CD4-positive, alpha-beta T cell (primary cell): ENCODE data around the gene PLEKHA5. TPM values are rescaled to one million over a fixed set of nuclear protein-coding genes. Genes with fewer than 3 reads are reported as not detected.

ENCODE experiments used
- ATAC-seq: fragments of 200-7000 bp; cut with Tn5 transposase; one replicate; pipeline ENCODE4 v1.10.0; 2022; ENCODE audit warnings: mild to moderate bottlenecking; ENCODE audit not compliant: poor library complexity
- CTCF ChIA-PET: fragments of 350-600 bp; sonication (Branson Sonifier 250); formaldehyde crosslinking; loops from one replicate; lab custom pipeline; 2021; ENCODE audit warnings: antibody characterized with exemption, inconsistent platforms; lab: Charles Lee
- POLR2A ChIA-PET: fragments of 350-600 bp; sonication (Branson Sonifier 250); formaldehyde crosslinking; loops from one replicate; lab custom pipeline; 2021; ENCODE audit warnings: antibody characterized with exemption, inconsistent platforms; lab: Charles Lee
- DNase-seq, 14 experiments: peaks; one replicate each; pipeline ENCODE4 v3.0.0-alpha.2; 2013 to 2020; ENCODE audit warnings: mixed read lengths in 2 of 14
- H3K27ac ChIP-seq, 2 donors: one replicate each; pipeline versions ENCODE4 v1.5.1 to v1.7.0; 2013; ENCODE audit warnings: low read length in 2 of 2, low read depth in 1 of 2, mild to moderate bottlenecking in 1 of 2
- H3K27me3 ChIP-seq, 2 experiments: 1 replicate in 1 of 2; 2 replicates in 1 of 2; pipeline versions ENCODE4 v1.6.1 to v1.7.0; 2013; ENCODE audit warnings: low read length in 2 of 2, control low read depth in 1 of 2, mild to moderate bottlenecking in 1 of 2, moderate library complexity in 1 of 2; ENCODE audit not compliant: insufficient read depth in 2 of 2, control insufficient read depth in 1 of 2
- H3K36me3 ChIP-seq: one replicate; pipeline ENCODE4 v1.6.1; 2013; ENCODE audit warnings: low read length, control low read depth; ENCODE audit not compliant: insufficient read depth
- H3K4me1 ChIP-seq: one replicate; pipeline ENCODE4 v1.6.1; 2013; ENCODE audit warnings: low read length, control low read depth; ENCODE audit not compliant: insufficient read depth
- H3K4me3 ChIP-seq: one replicate; pipeline ENCODE4 v1.5.1; 2013; ENCODE audit warnings: mild to moderate bottlenecking, low read length, moderate library complexity
- H3K9me3 ChIP-seq, 2 experiments: 1 replicate in 1 of 2; 2 replicates in 1 of 2; pipeline versions ENCODE4 v1.6.1 to v1.7.0; 2013; ENCODE audit warnings: low read length in 2 of 2, mild to moderate bottlenecking in 2 of 2, control low read depth in 1 of 2, moderate library complexity in 1 of 2; ENCODE audit not compliant: control insufficient read depth in 1 of 2, insufficient read depth in 1 of 2
- H3K27ac Mint-ChIP-seq: one replicate; pipeline ENCODE4 v1.8.0; 2020; ENCODE audit warnings: mixed read lengths
- H3K27me3 Mint-ChIP-seq: one replicate; pipeline ENCODE4 v1.8.0; 2021; ENCODE audit warnings: mixed read lengths
- H3K36me3 Mint-ChIP-seq: one replicate; pipeline ENCODE4 v1.8.0; 2021; ENCODE audit warnings: low read depth, mixed read lengths
- H3K4me1 Mint-ChIP-seq: one replicate; pipeline ENCODE4 v1.8.0; 2021; ENCODE audit warnings: low read depth, mixed read lengths
- H3K4me3 Mint-ChIP-seq: one replicate; pipeline ENCODE4 v1.8.0; 2020; ENCODE audit warnings: mild to moderate bottlenecking, mixed read lengths
- H3K9me3 Mint-ChIP-seq: one replicate; pipeline ENCODE4 v1.8.0; 2020; ENCODE audit warnings: mixed read lengths
- CTCF ChIP-seq: fragments of 200-600 bp; IDR thresholded peaks from one replicate; pipeline ENCODE4 v1.8.0; 2022; ENCODE audit warnings: antibody characterized with exemption, mild to moderate bottlenecking
- intact Hi-C, 2 experiments: fragments of 100-400 bp; cut with DNase I in 1 of 2; cut with micrococcal nuclease in 1 of 2; formaldehyde crosslinking; loops; one replicate each; pipeline versions ENCODE4 v1.15.1 to v1.9.0; 2023 to 2025; cut with DNase I, micrococcal nuclease
- total RNA-seq, 174 experiments: library from RNA in 2 of 174; stranded (reverse) in 2 of 174; gene quantifications; one replicate each; pipeline ENCODE4 v1.2.3 and lab custom pipeline; 2021 to 2026

Gene PLEKHA5
- total RNA-seq, 2 experiments from 2014 or later, result 4.5 to 5.4 TPM

- ChIA-PET POLR2A (no interaction called here), CTCF (no interaction called here)
- Histone ChIP-seq H3K36me3 (no peaks in the 10 kb centered on the region), H3K27ac (no peak overlapping the region), H3K9me3 (peaks cover 0 to 4% of the 10 kb centered on the region in 2 experiments), H3K4me3 (no peak overlapping the region), H3K4me1 (no peaks in the 10 kb centered on the region), H3K27me3 (no peaks in the 10 kb centered on the region)
- no peak for TF ChIP-seq CTCF
- H3K4me1 Mint-ChIP-seq, result no peaks in the 10 kb centered on the region
- no peaks in the 10 kb centered on the region for H3K27me3 Mint-ChIP-seq
- H3K27ac Mint-ChIP-seq, result no peak overlapping the region
- ATAC-seq, result no peak
- no peak for DNase-seq
- intact Hi-C loops, result no loop called here
- no peak overlapping the region for H3K4me3 Mint-ChIP-seq
- H3K36me3 Mint-ChIP-seq, result no peaks in the 10 kb centered on the region
- peaks cover 4% of the 10 kb centered on the region for H3K9me3 Mint-ChIP-seq
Observed at GRCh38 chr12:19120795-19121194, 8.7 kb upstream of the PLEKHA5 start.

GRCh38 chr12:19121449-19122018 is 8.0 kb upstream of the PLEKHA5 start:
- POLR2A ChIA-PET, result no interaction called here
- Histone ChIP-seq H3K4me1 (no peaks in the 10 kb centered on the region), H3K9me3 (peaks cover 0 to 4% of the 10 kb centered on the region in 2 experiments), H3K4me3 (no peak overlapping the region), H3K27me3 (no peaks in the 10 kb centered on the region), H3K36me3 (no peaks in the 10 kb centered on the region), H3K27ac (no peak overlapping the region)
- DNase-seq (no peak), ATAC-seq (no peak)
- H3K36me3 Mint-ChIP-seq, result no peaks in the 10 kb centered on the region
- TF ChIP-seq CTCF, result no peak
- intact Hi-C loops, result no loop called here
- H3K27me3 Mint-ChIP-seq, result no peaks in the 10 kb centered on the region
- H3K9me3 Mint-ChIP-seq, result peaks cover 4% of the 10 kb centered on the region
- no peaks in the 10 kb centered on the region for H3K4me1 Mint-ChIP-seq
- no peak overlapping the region for H3K27ac Mint-ChIP-seq
- CTCF ChIA-PET, result no interaction called here
- H3K4me3 Mint-ChIP-seq, result no peak overlapping the region

GRCh38 chr12:19125325-19125724 is 4.2 kb upstream of the PLEKHA5 start:
- DNase-seq (peak in 1 of 14 experiments; percentile 4), ATAC-seq (no peak)
- Histone ChIP-seq H3K4me1 (peaks cover 4% of the 10 kb centered on the region), H3K9me3 (peaks cover 4 to 9% of the 10 kb centered on the region in 2 experiments), H3K27me3 (no peaks in the 10 kb centered on the region), H3K4me3 (no peak overlapping the region), H3K36me3 (no peaks in the 10 kb centered on the region), H3K27ac (no peak overlapping the region)
- ChIA-PET CTCF (no interaction called here), POLR2A (no interaction called here)
- intact Hi-C loops, result no loop called here
- no peak for TF ChIP-seq CTCF
- Mint-ChIP-seq H3K9me3 (peaks cover 15% of the 10 kb centered on the region), H3K36me3 (no peaks in the 10 kb centered on the region), H3K4me3 (peak overlapping the region; percentile 70), H3K27ac (no peak overlapping the region), H3K4me1 (peaks cover 8% of the 10 kb centered on the region), H3K27me3 (no peaks in the 10 kb centered on the region)
